Activated CD4-positive, alpha-beta T cell treated with anti-CD3 and anti-CD28 coated beads, Interleukin-2, amount 10 ng/mL, durations not matched to agents 7 days and 5 days (primary cell): ENCODE data around the gene FHIT. TPM values are rescaled to one million over a fixed set of nuclear protein-coding genes. Genes with fewer than 3 reads are reported as not detected.
A peak's percentile ranks its signal among the peaks of the same experiment; 100 is the strongest.

Experiments used
- CTCF ChIA-PET: fragments of 350-600 bp; sonication (Branson Sonifier 250); formaldehyde crosslinking; loops from one replicate; lab custom pipeline; 2021; ENCODE audit warnings: antibody characterized with exemption; lab: Charles Lee
- POLR2A ChIA-PET: fragments of 350-600 bp; sonication (Branson Sonifier 250); formaldehyde crosslinking; loops from one replicate; lab custom pipeline; 2021; ENCODE audit warnings: antibody characterized with exemption; lab: Charles Lee
- DNase-seq: peaks from one replicate; pipeline ENCODE4 v3.0.0-alpha.2; 2020
- H3K27ac Mint-ChIP-seq: one replicate; pipeline ENCODE4 v1.8.0; 2021; ENCODE audit warnings: mild to moderate bottlenecking, moderate library complexity, mixed read lengths
- H3K27me3 Mint-ChIP-seq: one replicate; pipeline ENCODE4 v1.8.0; 2021; ENCODE audit warnings: mixed read lengths
- H3K36me3 Mint-ChIP-seq: one replicate; pipeline ENCODE4 v1.8.0; 2021; ENCODE audit warnings: low read depth, mixed read lengths
- H3K4me1 Mint-ChIP-seq: one replicate; pipeline ENCODE4 v1.8.0; 2021; ENCODE audit warnings: mixed read lengths
- H3K4me3 Mint-ChIP-seq: one replicate; pipeline ENCODE4 v1.8.0; 2021; ENCODE audit warnings: mild to moderate bottlenecking, moderate library complexity, mixed read lengths
- H3K9me3 Mint-ChIP-seq: one replicate; pipeline ENCODE4 v1.8.0; 2021; ENCODE audit warnings: mixed read lengths
- total RNA-seq, 2 experiments: library from RNA; stranded (reverse); gene quantifications; one replicate each; pipeline ENCODE4 v1.2.3, GENCODE V29; 2021

Gene FHIT
- total RNA-seq, 2 experiments from 2014 or later = 39.4 to 41.2 TPM

DNA sequence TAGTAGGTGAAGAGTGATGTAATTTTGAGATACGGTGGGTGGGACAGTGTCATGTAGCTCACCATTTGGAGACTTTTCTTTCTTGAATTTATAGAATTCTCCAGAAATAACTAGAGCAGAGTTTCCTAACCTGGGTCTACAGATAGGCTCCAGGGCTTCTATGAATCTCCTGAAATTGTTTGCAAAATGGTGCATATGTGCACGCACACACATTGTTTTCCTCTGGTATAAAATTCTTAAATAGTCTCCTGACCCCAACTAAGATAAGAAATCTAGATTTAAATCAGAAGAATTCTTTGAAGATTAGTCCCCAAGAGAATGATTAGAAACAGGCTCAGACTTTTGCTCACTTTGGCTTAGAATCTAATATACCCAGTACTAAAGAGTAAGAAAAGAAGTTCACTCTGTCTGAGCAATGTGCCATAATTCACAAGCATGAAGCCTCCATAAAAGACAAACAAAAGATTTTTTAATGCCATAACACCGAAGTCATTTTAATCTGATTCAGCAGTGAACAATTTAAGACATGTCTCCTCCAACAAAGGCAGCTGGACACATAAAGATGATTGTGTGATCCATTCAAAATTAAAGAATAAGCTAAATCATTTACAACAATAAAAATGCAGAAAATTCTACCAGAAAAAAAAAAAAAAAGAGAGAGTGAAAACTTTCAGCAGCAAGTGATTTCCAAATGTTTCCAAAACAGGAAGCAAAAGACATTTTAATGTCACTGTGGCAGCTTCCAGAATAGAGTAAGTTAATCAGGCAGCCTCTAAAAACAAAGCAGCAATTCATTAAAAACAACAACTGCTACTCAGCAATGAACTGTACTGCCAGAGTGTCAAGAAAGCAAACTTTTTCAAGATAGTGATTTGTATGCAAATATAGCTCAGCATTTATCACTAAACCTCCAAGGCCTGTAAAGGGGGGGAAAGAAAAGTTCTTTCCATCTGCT lies 1225.9 kb downstream of the FHIT start:
- CTCF ChIA-PET = interaction anchor here (0.6 to 1.6 kb wide), 8 partner anchors 12 to 323 kb away, joined by 3 to 5 read pairs (median 3); no protein-coding TSS in a partner anchor
- DNase-seq = no peak
- POLR2A ChIA-PET = no interaction called here
- Mint-ChIP-seq H3K27me3 (no peaks in the 10 kb centered on the region), H3K27ac (peak overlapping the region; percentile 48), H3K4me1 (peaks cover 56% of the 10 kb centered on the region), H3K4me3 (no peak overlapping the region), H3K36me3 (peaks cover 57% of the 10 kb centered on the region), H3K9me3 (peaks cover 11% of the 10 kb centered on the region)

GRCh38 chr3:60024400-60024799 lies 1226.9 kb downstream of the FHIT start:
- CTCF ChIA-PET = interaction anchor here (1.2 to 1.3 kb wide), 2 partner anchors 14 to 62 kb away, joined by 3 to 5 read pairs; no protein-coding TSS in a partner anchor

GRCh38 chr3:60023189-60023588 lies 1228.1 kb downstream of the FHIT start:
- H3K27me3 Mint-ChIP-seq = no peaks in the 10 kb centered on the region

More at GRCh38 chr3:60024400-60024799, 1226.9 kb downstream of the FHIT start:
- no peak overlapping the region for H3K27ac Mint-ChIP-seq
- no peak for DNase-seq
- H3K9me3 Mint-ChIP-seq = peaks cover 13% of the 10 kb centered on the region
- POLR2A ChIA-PET = interaction anchor here (0.6 kb wide), 1 partner anchor 31 kb away, joined by 4 read pairs; no protein-coding TSS in a partner anchor
- H3K4me1 Mint-ChIP-seq = peaks cover 59% of the 10 kb centered on the region
- H3K36me3 Mint-ChIP-seq = peaks cover 55% of the 10 kb centered on the region
- H3K27me3 Mint-ChIP-seq = no peaks in the 10 kb centered on the region
- no peak overlapping the region for H3K4me3 Mint-ChIP-seq

DNA sequence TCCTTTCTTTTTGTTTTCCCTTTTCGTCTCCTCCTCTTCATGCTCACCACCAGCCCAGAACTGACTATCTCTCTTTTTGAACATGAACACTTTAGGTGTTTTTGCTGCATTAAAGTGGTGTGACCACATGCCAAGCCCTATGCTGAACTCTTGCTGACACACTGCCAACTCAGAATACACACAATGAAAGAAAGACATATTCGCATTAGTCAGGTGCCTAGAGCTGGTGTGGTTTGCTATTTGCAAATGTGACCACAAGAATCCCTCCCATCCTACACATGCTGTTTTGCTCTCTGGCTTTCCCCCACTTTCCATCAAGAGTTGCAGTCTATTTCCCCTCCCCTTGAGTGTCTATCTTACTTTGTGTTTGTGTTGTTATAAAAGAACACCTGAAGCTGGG lies 1233.6 kb downstream of the FHIT start:
- POLR2A ChIA-PET = no interaction called here

More at GRCh38 chr3:60023189-60023588, 1228.1 kb downstream of the FHIT start:
- Mint-ChIP-seq H3K4me1 (peaks cover 58% of the 10 kb centered on the region), H3K27ac (peak overlapping the region; percentile 38), H3K4me3 (no peak overlapping the region), H3K9me3 (peaks cover 18% of the 10 kb centered on the region), H3K36me3 (peaks cover 55% of the 10 kb centered on the region)
- ChIA-PET CTCF (interaction anchor here (1.2 kb wide), 1 partner anchor 63 kb away, joined by 5 read pairs; no protein-coding TSS in a partner anchor), POLR2A (no interaction called here)
- no peak for DNase-seq

DNA sequence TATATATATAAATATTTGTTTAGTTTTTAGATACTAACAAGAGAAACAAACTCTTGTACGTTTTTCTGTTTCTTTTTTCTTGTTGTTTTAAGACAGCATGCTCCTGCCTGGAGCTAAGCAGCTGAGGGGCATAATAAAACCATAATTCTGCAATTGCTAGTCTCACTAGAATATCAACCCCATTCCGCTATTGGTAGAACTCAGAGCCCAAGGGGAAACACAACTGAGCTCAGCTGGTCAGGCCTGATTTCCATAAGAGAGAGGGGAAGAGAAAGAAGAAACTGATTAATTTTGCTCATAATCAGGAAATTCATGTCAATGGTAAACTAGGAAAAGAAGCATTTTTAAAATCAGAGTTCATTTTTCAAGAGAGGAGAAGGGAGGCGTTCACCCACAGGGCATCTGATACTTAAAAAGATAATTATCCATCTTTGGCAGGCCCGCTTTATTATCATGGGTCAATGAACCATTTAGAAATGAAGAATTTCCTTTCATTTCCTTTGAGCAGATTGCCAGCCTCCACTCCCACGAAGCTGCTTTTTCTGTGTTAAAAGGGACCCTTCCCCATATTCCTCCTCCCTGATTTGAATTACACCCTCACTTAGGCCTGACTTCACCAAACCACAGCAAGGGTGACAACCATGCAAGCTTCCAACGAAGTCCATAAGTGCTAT lies 1236.1 kb downstream of the FHIT start:
- POLR2A ChIA-PET = no interaction called here
- CTCF ChIA-PET = no interaction called here
- Mint-ChIP-seq H3K27me3 (no peaks in the 10 kb centered on the region), H3K36me3 (peaks cover 71% of the 10 kb centered on the region), H3K4me3 (no peak overlapping the region), H3K27ac (peak overlapping the region; percentile 52), H3K4me1 (peaks cover 83% of the 10 kb centered on the region), H3K9me3 (peaks cover 35% of the 10 kb centered on the region)
- DNase-seq = no peak

More for the DNA sequence above, 1233.6 kb downstream of the FHIT start:
- DNase-seq = peak; percentile 67
- peak overlapping the region; percentile 93 for H3K27ac Mint-ChIP-seq
- CTCF ChIA-PET = interaction anchor here (1.2 kb wide), 1 partner anchor 11 kb away, joined by 5 read pairs; no protein-coding TSS in a partner anchor
- H3K4me3 Mint-ChIP-seq = peak overlapping the region; percentile 20
- peaks cover 62% of the 10 kb centered on the region for H3K36me3 Mint-ChIP-seq
- peaks cover 59% of the 10 kb centered on the region for H3K4me1 Mint-ChIP-seq
- no peaks in the 10 kb centered on the region for H3K27me3 Mint-ChIP-seq
- peaks cover 31% of the 10 kb centered on the region for H3K9me3 Mint-ChIP-seq

GRCh38 chr3:60013241-60013640 lies 1238.0 kb downstream of the FHIT start:
- peaks cover 25% of the 10 kb centered on the region for H3K9me3 Mint-ChIP-seq
- ChIA-PET POLR2A (no interaction called here), CTCF (interaction anchor here (1.1 kb wide), 1 partner anchor 13 kb away, joined by 4 read pairs; no protein-coding TSS in a partner anchor)
- no peak overlapping the region for H3K4me3 Mint-ChIP-seq
- peaks cover 72% of the 10 kb centered on the region for H3K36me3 Mint-ChIP-seq
- DNase-seq = no peak
- peak overlapping the region; percentile 92 for H3K27ac Mint-ChIP-seq
- peaks cover 90% of the 10 kb centered on the region for H3K4me1 Mint-ChIP-seq
- H3K27me3 Mint-ChIP-seq = no peaks in the 10 kb centered on the region

DNA sequence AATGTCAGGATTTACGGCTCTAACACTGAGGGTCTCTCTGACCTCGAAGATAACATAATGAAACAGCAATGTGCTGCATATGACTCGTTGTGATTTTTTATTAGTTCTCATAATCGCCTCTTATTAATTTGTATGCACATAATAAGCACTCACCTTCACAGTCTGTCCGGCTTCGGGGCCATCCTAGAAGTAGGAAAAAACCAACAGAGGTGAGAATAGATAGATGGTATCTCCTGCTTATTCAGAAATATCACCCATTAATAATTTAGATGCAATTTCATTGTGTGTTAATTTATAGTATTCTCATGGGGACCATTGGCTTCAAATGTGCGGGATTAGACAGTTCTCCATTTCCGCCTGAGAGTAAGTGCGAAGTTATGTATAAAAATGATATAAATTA lies 1240.0 kb downstream of the FHIT start:
- peaks cover 84% of the 10 kb centered on the region for H3K4me1 Mint-ChIP-seq
- peaks cover 22% of the 10 kb centered on the region for H3K9me3 Mint-ChIP-seq
- no peaks in the 10 kb centered on the region for H3K27me3 Mint-ChIP-seq
- peak overlapping the region; percentile 98 for H3K27ac Mint-ChIP-seq
- peaks cover 65% of the 10 kb centered on the region for H3K36me3 Mint-ChIP-seq
- DNase-seq = no peak
- H3K4me3 Mint-ChIP-seq = peak overlapping the region; percentile 64
- ChIA-PET CTCF (interaction anchor here (1.1 to 1.4 kb wide), 3 partner anchors 14 to 37 kb away, joined by 3 to 4 read pairs (median 3); no protein-coding TSS in a partner anchor), POLR2A (interaction anchor here (1.1 to 1.4 kb wide), 2 partner anchors 17 to 64 kb away, joined by 3 read pairs; no protein-coding TSS in a partner anchor)

DNA sequence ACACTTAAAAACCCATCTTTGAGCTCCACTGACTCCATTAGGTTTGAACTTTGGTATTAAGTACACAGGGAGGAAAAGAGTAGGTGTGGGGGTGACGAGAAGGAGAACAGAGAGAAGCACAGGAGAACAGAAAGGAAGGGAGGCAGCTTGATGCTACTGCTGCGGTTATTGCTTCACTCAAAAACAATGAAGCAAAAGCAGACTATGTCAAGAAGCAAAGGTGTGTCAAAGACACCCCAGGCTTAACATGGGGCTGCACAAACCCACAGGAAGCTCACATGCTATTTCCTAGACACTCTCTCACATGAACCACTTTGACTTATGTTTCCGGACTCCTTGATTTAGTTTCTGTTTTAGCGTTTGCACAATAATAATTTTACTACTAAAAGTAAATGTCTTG lies 1240.5 kb downstream of the FHIT start:
- Mint-ChIP-seq H3K9me3 (peaks cover 25% of the 10 kb centered on the region), H3K27me3 (no peaks in the 10 kb centered on the region), H3K36me3 (peaks cover 66% of the 10 kb centered on the region), H3K4me3 (peak overlapping the region; percentile 64), H3K27ac (peak overlapping the region; percentile 98), H3K4me1 (peaks cover 86% of the 10 kb centered on the region)
- peak; percentile 88 for DNase-seq
- POLR2A ChIA-PET = interaction anchor here (1.1 to 1.4 kb wide), 2 partner anchors 17 to 64 kb away, joined by 3 read pairs; no protein-coding TSS in a partner anchor
- CTCF ChIA-PET = interaction anchor here (1.1 to 2.0 kb wide), 6 partner anchors 14 to 37 kb away, joined by 3 to 7 read pairs (median 4); no protein-coding TSS in a partner anchor

- peaks cover 32% of the 10 kb centered on the region for H3K9me3 Mint-ChIP-seq
- DNase-seq = no peak
- no peaks in the 10 kb centered on the region for H3K27me3 Mint-ChIP-seq
- ChIA-PET CTCF (interaction anchor here (1.0 to 2.0 kb wide), 9 partner anchors 11 to 48 kb away, joined by 3 to 7 read pairs (median 3); no protein-coding TSS in a partner anchor), POLR2A (interaction anchor here (1.4 kb wide), 1 partner anchor 65 kb away, joined by 3 read pairs; no protein-coding TSS in a partner anchor)
- peak overlapping the region; percentile 98 for H3K27ac Mint-ChIP-seq
- peaks cover 72% of the 10 kb centered on the region for H3K36me3 Mint-ChIP-seq
- H3K4me1 Mint-ChIP-seq = peaks cover 86% of the 10 kb centered on the region
- H3K4me3 Mint-ChIP-seq = peak overlapping the region; percentile 64
These were observed 1241.2 kb downstream of the FHIT start for GRCh38 chr3:60009931-60010478.

GRCh38 chr3:60001369-60001768 lies 1249.9 kb downstream of the FHIT start:
- ChIA-PET POLR2A (interaction anchor here (0.6 kb wide), 1 partner anchor 25 kb away, joined by 4 read pairs; no protein-coding TSS in a partner anchor), CTCF (interaction anchor here (0.9 kb wide), 1 partner anchor 230 kb away, joined by 3 read pairs; no protein-coding TSS in a partner anchor)
- H3K4me3 Mint-ChIP-seq = no peak overlapping the region
- H3K36me3 Mint-ChIP-seq = peaks cover 73% of the 10 kb centered on the region
- no peaks in the 10 kb centered on the region for H3K27me3 Mint-ChIP-seq
- DNase-seq = no peak
- peaks cover 57% of the 10 kb centered on the region for H3K4me1 Mint-ChIP-seq
- peaks cover 34% of the 10 kb centered on the region for H3K9me3 Mint-ChIP-seq
- peak overlapping the region; percentile 15 for H3K27ac Mint-ChIP-seq

GRCh38 chr3:60000311-60001105 lies 1250.7 kb downstream of the FHIT start:
- ChIA-PET POLR2A (interaction anchor here (0.6 kb wide), 1 partner anchor 26 kb away, joined by 4 read pairs; no protein-coding TSS in a partner anchor), CTCF (interaction anchor here (1.3 to 1.5 kb wide), 2 partner anchors 32 to 176 kb away, joined by 3 read pairs; no protein-coding TSS in a partner anchor)
- no peak for DNase-seq
- Mint-ChIP-seq H3K27me3 (no peaks in the 10 kb centered on the region), H3K27ac (no peak overlapping the region), H3K4me1 (peaks cover 58% of the 10 kb centered on the region), H3K4me3 (no peak overlapping the region), H3K9me3 (peaks cover 33% of the 10 kb centered on the region), H3K36me3 (peaks cover 72% of the 10 kb centered on the region)
